Measurements from ENCODE around the gene PML. TPM values are rescaled to one million over a fixed set of nuclear protein-coding genes. Genes with fewer than 3 reads are reported as not detected.

Gene PML
- total and polyA plus RNA-seq, 4 donors: 8.2 to 15.2 (median 10.8) TPM

GRCh38 chr15:74038707-74039655 is 44.5 kb downstream of the PML start:
- Histone ChIP-seq H3K9me3 (ENCODE audit: control insufficient read depth in 4 of 4, low read length in 3 of 4) (no peaks in the 10 kb centered on the region), H3K4me1 (ENCODE audit: control insufficient read depth in 4 of 4, insufficient read depth in 4 of 4, low read length in 3 of 4) (no peaks in the 10 kb centered on the region), H3K9ac (ENCODE audit: low read depth in 1 of 2, low read length in 2 of 2) (no peak overlapping the region), H3K36me3 (ENCODE audit: control insufficient read depth in 4 of 4, insufficient read depth in 3 of 4, low read depth in 1 of 4, low read length in 3 of 4) (peaks cover 0 to 24% (median 7%) of the 10 kb centered on the region in 4 donors), H3K4me3 (ENCODE audit: low read depth in 1 of 3, low read length in 3 of 3) (no peak overlapping the region), H3K27ac (ENCODE audit: low read depth in 1 of 2, low read length in 2 of 2) (no peak overlapping the region), H3K27me3 (ENCODE audit: control insufficient read depth in 4 of 4, insufficient read depth in 4 of 4, low read length in 3 of 4) (no peaks in the 10 kb centered on the region)
- WGBS: 79% methylated on average over 9 of the region's 9 CpGs
- no peak for DNase-seq (ENCODE audit: low spot score)
- TF ChIP-seq FOXA2 (IDR thresholded peaks at IDR 0.05): no peak

GRCh38 chr15:74039656-74040010 is 45.1 kb downstream of the PML start:
- peaks cover 0 to 18% (median 2%) of the 10 kb centered on the region in 4 donors for H3K36me3 ChIP-seq (ENCODE audit: control insufficient read depth in 4 of 4, insufficient read depth in 3 of 4, low read depth in 1 of 4, low read length in 3 of 4)
- no peaks in the 10 kb centered on the region for H3K9me3 ChIP-seq (ENCODE audit: control insufficient read depth in 4 of 4, low read length in 3 of 4)
- WGBS: 88% methylated on average over 5 of the region's 5 CpGs
- no peak overlapping the region for H3K27ac ChIP-seq (ENCODE audit: low read depth in 1 of 2, low read length in 2 of 2)
- H3K4me3 ChIP-seq (ENCODE audit: low read depth in 1 of 3, low read length in 3 of 3): no peak overlapping the region
- TF ChIP-seq HNF4G (IDR thresholded peaks at IDR 0.05) (no peak), JUND (IDR thresholded peaks at IDR 0.05) (no peak), FOXA2 (IDR thresholded peaks at IDR 0.05) (no peak), HNF4A (conservative IDR thresholded peaks at IDR 0.05) (no peak), YY1 (IDR thresholded peaks at IDR 0.05) (no peak), MAX (IDR thresholded peaks at IDR 0.05) (no peak), REST (IDR thresholded peaks at IDR 0.05) (no peak), EGR1 (IDR thresholded peaks at IDR 0.05; ENCODE audit: low read depth in 2 of 2) (no peak), SP1 (IDR thresholded peaks at IDR 0.05) (no peak), GABPA (IDR thresholded peaks at IDR 0.05 in 1 of 2, conservative IDR thresholded peaks at IDR 0.05 in 1 of 2) (no peak), RAD21 (IDR thresholded peaks at IDR 0.05) (no peak), FOXA1 (IDR thresholded peaks at IDR 0.05) (no peak), CTCF (IDR thresholded peaks at IDR 0.05; ENCODE audit: low read depth, low read length, missing input control) (no peak), NR2F2 (IDR thresholded peaks at IDR 0.05) (no peak), ZBTB33 (IDR thresholded peaks at IDR 0.05) (no peak), TAF1 (conservative IDR thresholded peaks at IDR 0.05) (no peak)
- DNase-seq (ENCODE audit: low spot score): no peak
- no peaks in the 10 kb centered on the region for H3K4me1 ChIP-seq (ENCODE audit: control insufficient read depth in 4 of 4, insufficient read depth in 4 of 4, low read length in 3 of 4)
- H3K27me3 ChIP-seq (ENCODE audit: control insufficient read depth in 4 of 4, insufficient read depth in 4 of 4, low read length in 3 of 4): no peaks in the 10 kb centered on the region
- no peak overlapping the region for H3K9ac ChIP-seq (ENCODE audit: low read depth in 1 of 2, low read length in 2 of 2)

Measured in liver (tissue), 9 donors.